ENCODE data around the gene FAM221B. TPM values are rescaled to one million over a fixed set of nuclear protein-coding genes. Genes with fewer than 3 reads are reported as not detected.

Gene FAM221B
- polyA plus RNA-seq, 1 donor = 0.10 TPM

GRCh38 chr9:35820076-35820475, 8.5 kb downstream of the FAM221B start:
- Histone ChIP-seq H3K36me3 (ENCODE audit: control insufficient read depth, insufficient read depth, low read length) (no peaks in the 10 kb centered on the region), H3K4me3 (ENCODE audit: low read length) (no peak overlapping the region), H3K27ac (ENCODE audit: low read length) (no peak overlapping the region), H3K27me3 (ENCODE audit: control insufficient read depth, insufficient read depth, low read length) (no peaks in the 10 kb centered on the region), H3K4me1 (ENCODE audit: control insufficient read depth, insufficient read depth, low read length) (no peaks in the 10 kb centered on the region), H3K9me3 (ENCODE audit: control insufficient read depth, low read depth, low read length) (no peaks in the 10 kb centered on the region)
- no peak for DNase-seq

- Histone ChIP-seq H3K4me3 (ENCODE audit: low read length) (no peak overlapping the region), H3K27ac (ENCODE audit: low read length) (no peak overlapping the region), H3K27me3 (ENCODE audit: control insufficient read depth, insufficient read depth, low read length) (no peaks in the 10 kb centered on the region), H3K36me3 (ENCODE audit: control insufficient read depth, insufficient read depth, low read length) (no peaks in the 10 kb centered on the region), H3K4me1 (ENCODE audit: control insufficient read depth, insufficient read depth, low read length) (peaks cover 9% of the 10 kb centered on the region), H3K9me3 (ENCODE audit: control insufficient read depth, low read depth, low read length) (no peaks in the 10 kb centered on the region)
- WGBS (ENCODE audit: insufficient coverage, low lambda C conversion rate) = no CpG with 5 or more reads among the region's 3 CpGs
- DNase-seq = no peak
Observed at GRCh38 chr9:35818341-35818740, 10.2 kb downstream of the FAM221B start.

- no peaks in the 10 kb centered on the region for H3K27me3 ChIP-seq (ENCODE audit: control insufficient read depth, insufficient read depth, low read length)
- peaks cover 19% of the 10 kb centered on the region for H3K4me1 ChIP-seq (ENCODE audit: control insufficient read depth, insufficient read depth, low read length)
- DNase-seq = no peak
- no peaks in the 10 kb centered on the region for H3K9me3 ChIP-seq (ENCODE audit: control insufficient read depth, low read depth, low read length)
- H3K4me3 ChIP-seq (ENCODE audit: low read length) = no peak overlapping the region
- no peak overlapping the region for H3K27ac ChIP-seq (ENCODE audit: low read length)
- H3K36me3 ChIP-seq (ENCODE audit: control insufficient read depth, insufficient read depth, low read length) = no peaks in the 10 kb centered on the region
- 80% methylated on average over 1 of the region's 1 CpG for WGBS (ENCODE audit: insufficient coverage, low lambda C conversion rate)
Observed at GRCh38 chr9:35816708-35817107, 11.8 kb downstream of the FAM221B start.

GRCh38 chr9:35814841-35815543, 13.5 kb downstream of the FAM221B start, which contains the start of gene HINT2:
HINT2 (minus strand) TSS chr9:35815042; CDS start chr9:35814979, 63 bp downstream.
- H3K9me3 ChIP-seq (ENCODE audit: control insufficient read depth, low read depth, low read length) = no peaks in the 10 kb centered on the region
- peak within 1 kb of the TSS; percentile 96 for H3K27ac ChIP-seq (ENCODE audit: low read length)
- H3K4me1 ChIP-seq (ENCODE audit: control insufficient read depth, insufficient read depth, low read length) = peaks cover 19% of the 10 kb centered on the region
- no peaks in the 10 kb centered on the region for H3K27me3 ChIP-seq (ENCODE audit: control insufficient read depth, insufficient read depth, low read length)
- H3K4me3 ChIP-seq (ENCODE audit: low read length) = peak within 1 kb of the TSS; percentile 76
- peak; percentile 95 to 99 for DNase-seq
- 0% methylated on average over 2 of the region's 52 CpGs for WGBS (ENCODE audit: insufficient coverage, low lambda C conversion rate)
- no peaks in the 10 kb centered on the region for H3K36me3 ChIP-seq (ENCODE audit: control insufficient read depth, insufficient read depth, low read length)

GRCh38 chr9:35814106-35814840, 14.3 kb downstream of the FAM221B start:
- H3K36me3 ChIP-seq (ENCODE audit: control insufficient read depth, insufficient read depth, low read length) = peaks cover 3% of the 10 kb centered on the region
- H3K9me3 ChIP-seq (ENCODE audit: control insufficient read depth, low read depth, low read length) = no peaks in the 10 kb centered on the region
- H3K4me3 ChIP-seq (ENCODE audit: low read length) = peak overlapping the region; percentile 76
- H3K4me1 ChIP-seq (ENCODE audit: control insufficient read depth, insufficient read depth, low read length) = peaks cover 19% of the 10 kb centered on the region
- no peaks in the 10 kb centered on the region for H3K27me3 ChIP-seq (ENCODE audit: control insufficient read depth, insufficient read depth, low read length)
- peak; percentile 74 to 90 for DNase-seq
- H3K27ac ChIP-seq (ENCODE audit: low read length) = peak overlapping the region; percentile 96
- no CpG with 5 or more reads among the region's 29 CpGs for WGBS (ENCODE audit: insufficient coverage, low lambda C conversion rate)

GRCh38 chr9:35813434-35814105, 15.0 kb downstream of the FAM221B start:
- peak; percentile 35 to 52 for DNase-seq
- no peak overlapping the region for H3K4me3 ChIP-seq (ENCODE audit: low read length)

GRCh38 chr9:35812025-35812602, 16.4 kb downstream of the FAM221B start, which contains the start of gene SPAG8:
SPAG8 (minus strand) TSS chr9:35812262; CDS start chr9:35812147, 115 bp downstream.
- H3K4me1 ChIP-seq (ENCODE audit: control insufficient read depth, insufficient read depth, low read length) = peaks cover 19% of the 10 kb centered on the region
- WGBS (ENCODE audit: insufficient coverage, low lambda C conversion rate) = 25% methylated on average over 1 of the region's 28 CpGs
- H3K4me3 ChIP-seq (ENCODE audit: low read length) = peak within 1 kb of the TSS; percentile 26
- peak within 1 kb of the TSS; percentile 24 for H3K27ac ChIP-seq (ENCODE audit: low read length)
- peak; percentile 95 for DNase-seq
- no peaks in the 10 kb centered on the region for H3K27me3 ChIP-seq (ENCODE audit: control insufficient read depth, insufficient read depth, low read length)
- H3K36me3 ChIP-seq (ENCODE audit: control insufficient read depth, insufficient read depth, low read length) = peaks cover 19% of the 10 kb centered on the region
- no peaks in the 10 kb centered on the region for H3K9me3 ChIP-seq (ENCODE audit: control insufficient read depth, low read depth, low read length)

More at GRCh38 chr9:35813434-35814105, 15.0 kb downstream of the FAM221B start:
- Histone ChIP-seq H3K9me3 (ENCODE audit: control insufficient read depth, low read depth, low read length) (no peaks in the 10 kb centered on the region), H3K4me1 (ENCODE audit: control insufficient read depth, insufficient read depth, low read length) (peaks cover 19% of the 10 kb centered on the region), H3K27ac (ENCODE audit: low read length) (peak overlapping the region; percentile 96), H3K27me3 (ENCODE audit: control insufficient read depth, insufficient read depth, low read length) (no peaks in the 10 kb centered on the region), H3K36me3 (ENCODE audit: control insufficient read depth, insufficient read depth, low read length) (peaks cover 10% of the 10 kb centered on the region)
- WGBS (ENCODE audit: insufficient coverage, low lambda C conversion rate) = no CpG with 5 or more reads among the region's 10 CpGs

GRCh38 chr9:35811381-35812024, 17.0 kb downstream of the FAM221B start:
- WGBS (ENCODE audit: insufficient coverage, low lambda C conversion rate) = no CpG with 5 or more reads among the region's 12 CpGs
- Histone ChIP-seq H3K27me3 (ENCODE audit: control insufficient read depth, insufficient read depth, low read length) (no peaks in the 10 kb centered on the region), H3K9me3 (ENCODE audit: control insufficient read depth, low read depth, low read length) (no peaks in the 10 kb centered on the region), H3K4me1 (ENCODE audit: control insufficient read depth, insufficient read depth, low read length) (peaks cover 19% of the 10 kb centered on the region), H3K4me3 (ENCODE audit: low read length) (peak overlapping the region; percentile 26), H3K36me3 (ENCODE audit: control insufficient read depth, insufficient read depth, low read length) (peaks cover 24% of the 10 kb centered on the region), H3K27ac (ENCODE audit: low read length) (no peak overlapping the region)
- DNase-seq = no peak

GRCh38 chr9:35810122-35810521, 18.4 kb downstream of the FAM221B start:
- Histone ChIP-seq H3K36me3 (ENCODE audit: control insufficient read depth, insufficient read depth, low read length) (peaks cover 38% of the 10 kb centered on the region), H3K4me1 (ENCODE audit: control insufficient read depth, insufficient read depth, low read length) (peaks cover 19% of the 10 kb centered on the region), H3K9me3 (ENCODE audit: control insufficient read depth, low read depth, low read length) (no peaks in the 10 kb centered on the region), H3K27me3 (ENCODE audit: control insufficient read depth, insufficient read depth, low read length) (no peaks in the 10 kb centered on the region), H3K4me3 (ENCODE audit: low read length) (no peak overlapping the region), H3K27ac (ENCODE audit: low read length) (no peak overlapping the region)
- whole genome bisulfite sequencing (ENCODE audit: insufficient coverage, low lambda C conversion rate) = no CpG with 5 or more reads among the region's 7 CpGs
- DNase-seq = no peak

GRCh38 chr9:35808433-35808832, 20.1 kb downstream of the FAM221B start:
- no peak for DNase-seq
- Histone ChIP-seq H3K4me1 (ENCODE audit: control insufficient read depth, insufficient read depth, low read length) (peaks cover 11% of the 10 kb centered on the region), H3K36me3 (ENCODE audit: control insufficient read depth, insufficient read depth, low read length) (peaks cover 43% of the 10 kb centered on the region), H3K27ac (ENCODE audit: low read length) (no peak overlapping the region), H3K4me3 (ENCODE audit: low read length) (no peak overlapping the region), H3K9me3 (ENCODE audit: control insufficient read depth, low read depth, low read length) (no peaks in the 10 kb centered on the region), H3K27me3 (ENCODE audit: control insufficient read depth, insufficient read depth, low read length) (no peaks in the 10 kb centered on the region)
- WGBS (ENCODE audit: insufficient coverage, low lambda C conversion rate) = 100% methylated on average over 1 of the region's 9 CpGs
